Measurements from ENCODE around the gene TMEM31. TPM values are rescaled to one million over a fixed set of nuclear protein-coding genes. Genes with fewer than 3 reads are reported as not detected.

The TMEM31 gene
- total and polyA plus RNA-seq, 9 of the 15 experiments (the other 6 are each of a cell fraction or from before 2014, with no cell fraction given): 0.18 TPM; not detected in 8

DNA sequence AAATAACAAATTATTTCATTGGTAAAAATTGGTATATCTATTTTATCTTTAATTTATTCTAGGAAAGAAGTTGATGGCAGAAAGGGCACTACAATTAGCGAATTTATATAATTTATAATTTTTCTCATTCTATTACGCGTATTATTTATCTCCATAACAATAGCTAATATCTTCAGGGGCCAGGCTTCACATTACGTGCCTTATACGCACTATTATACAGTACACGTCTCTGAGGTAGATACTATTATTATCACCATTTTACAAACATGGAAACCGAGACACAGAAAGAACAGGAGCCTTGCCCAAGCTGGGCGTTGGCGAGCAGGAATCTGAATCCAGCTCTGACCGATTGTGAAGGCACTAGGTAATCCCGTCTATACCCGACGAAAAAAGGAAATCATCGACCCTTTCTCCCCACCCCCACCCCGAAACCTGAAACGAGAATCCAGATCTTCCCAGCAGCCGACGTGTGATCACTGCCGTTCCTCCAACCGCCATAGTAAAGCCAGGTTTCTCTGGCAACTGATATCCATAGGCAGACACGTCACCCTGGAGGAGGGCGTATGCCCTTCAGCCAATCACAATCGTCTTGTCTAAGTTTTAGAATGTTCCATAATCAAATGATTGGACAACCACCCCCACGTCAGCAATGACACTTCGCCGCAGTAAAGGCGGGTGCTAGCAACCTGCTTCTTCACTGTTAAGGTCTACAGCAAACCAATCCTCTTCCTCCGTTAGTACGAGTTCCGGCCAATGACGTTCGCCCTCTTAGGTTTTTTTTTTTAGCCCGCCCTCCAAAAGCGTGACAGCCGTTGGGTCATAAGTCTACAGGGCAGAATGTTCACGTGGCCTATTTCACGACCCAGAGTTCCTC lies 24.3 kb upstream of the TMEM31 start, which contains the start of gene MORF4L2 (continued):
- TF ChIP-seq, protein P1, sequence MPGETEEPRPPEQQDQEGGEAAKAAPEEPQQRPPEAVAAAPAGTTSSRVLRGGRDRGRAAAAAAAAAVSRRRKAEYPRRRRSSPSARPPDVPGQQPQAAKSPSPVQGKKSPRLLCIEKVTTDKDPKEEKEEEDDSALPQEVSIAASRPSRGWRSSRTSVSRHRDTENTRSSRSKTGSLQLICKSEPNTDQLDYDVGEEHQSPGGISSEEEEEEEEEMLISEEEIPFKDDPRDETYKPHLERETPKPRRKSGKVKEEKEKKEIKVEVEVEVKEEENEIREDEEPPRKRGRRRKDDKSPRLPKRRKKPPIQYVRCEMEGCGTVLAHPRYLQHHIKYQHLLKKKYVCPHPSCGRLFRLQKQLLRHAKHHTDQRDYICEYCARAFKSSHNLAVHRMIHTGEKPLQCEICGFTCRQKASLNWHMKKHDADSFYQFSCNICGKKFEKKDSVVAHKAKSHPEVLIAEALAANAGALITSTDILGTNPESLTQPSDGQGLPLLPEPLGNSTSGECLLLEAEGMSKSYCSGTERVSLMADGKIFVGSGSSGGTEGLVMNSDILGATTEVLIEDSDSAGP (CRISPR knock-in tag; IDR thresholded peaks at IDR 0.05): no peak
- TF ChIP-seq SMARCA4 (IDR thresholded peaks at IDR 0.05): no peak
- no peak for TF ChIP-seq RBM14 (IDR thresholded peaks at IDR 0.05; ENCODE audit: borderline replicate concordance, insufficient read depth, low read depth, low read length)
- TF ChIP-seq HSF4 (CRISPR knock-in tag; IDR thresholded peaks at IDR 0.05; ENCODE audit: borderline replicate concordance): no peak
- TF ChIP-seq CREB1 (IDR thresholded peaks at IDR 0.05): peak; percentile 92
- TF ChIP-seq CREB1 (CRISPR knock-in tag; IDR thresholded peaks at IDR 0.05): peak; percentile 89
- TF ChIP-seq NELFE (IDR thresholded peaks at IDR 0.05; ENCODE audit: insufficient read depth, insufficient read length): no peak
- no peak for TF ChIP-seq TFAM (CRISPR knock-in tag; conservative IDR thresholded peaks at IDR 0.05)
- no peak for TF ChIP-seq ADNP (tag; IDR thresholded peaks at IDR 0.05)
- peak; percentile 86 for TF ChIP-seq TAF7 (tag; IDR thresholded peaks at IDR 0.05)
- no peak for TF ChIP-seq ZNF165 (CRISPR knock-in tag; IDR thresholded peaks at IDR 0.05; ENCODE audit: borderline replicate concordance)
- peak; percentile 39; the same call in 1 of the 2 replicates for TF ChIP-seq LCOR (CRISPR knock-in tag; IDR thresholded peaks at IDR 0.05)
- TF ChIP-seq NFRKB (IDR thresholded peaks at IDR 0.05; ENCODE audit: low read depth): peak; percentile 98
- no peak for TF ChIP-seq BMI1 (IDR thresholded peaks at IDR 0.05; ENCODE audit: low read length)
- 0 out of 2 replicates have a peak, but pooled peaks have one; percentile 56 for TF ChIP-seq BRD4 (IDR thresholded peaks at IDR 0.05)
- no peak for TF ChIP-seq JUNB (CRISPR knock-in tag; conservative IDR thresholded peaks at IDR 0.05)
- TF ChIP-seq, protein P2, sequence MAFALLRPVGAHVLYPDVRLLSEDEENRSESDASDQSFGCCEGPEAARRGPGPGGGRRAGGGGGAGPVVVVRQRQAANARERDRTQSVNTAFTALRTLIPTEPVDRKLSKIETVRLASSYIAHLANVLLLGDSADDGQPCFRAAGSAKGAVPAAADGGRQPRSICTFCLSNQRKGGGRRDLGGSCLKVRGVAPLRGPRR (CRISPR knock-in tag; IDR thresholded peaks at IDR 0.05): no peak
- TF ChIP-seq, protein P3, sequence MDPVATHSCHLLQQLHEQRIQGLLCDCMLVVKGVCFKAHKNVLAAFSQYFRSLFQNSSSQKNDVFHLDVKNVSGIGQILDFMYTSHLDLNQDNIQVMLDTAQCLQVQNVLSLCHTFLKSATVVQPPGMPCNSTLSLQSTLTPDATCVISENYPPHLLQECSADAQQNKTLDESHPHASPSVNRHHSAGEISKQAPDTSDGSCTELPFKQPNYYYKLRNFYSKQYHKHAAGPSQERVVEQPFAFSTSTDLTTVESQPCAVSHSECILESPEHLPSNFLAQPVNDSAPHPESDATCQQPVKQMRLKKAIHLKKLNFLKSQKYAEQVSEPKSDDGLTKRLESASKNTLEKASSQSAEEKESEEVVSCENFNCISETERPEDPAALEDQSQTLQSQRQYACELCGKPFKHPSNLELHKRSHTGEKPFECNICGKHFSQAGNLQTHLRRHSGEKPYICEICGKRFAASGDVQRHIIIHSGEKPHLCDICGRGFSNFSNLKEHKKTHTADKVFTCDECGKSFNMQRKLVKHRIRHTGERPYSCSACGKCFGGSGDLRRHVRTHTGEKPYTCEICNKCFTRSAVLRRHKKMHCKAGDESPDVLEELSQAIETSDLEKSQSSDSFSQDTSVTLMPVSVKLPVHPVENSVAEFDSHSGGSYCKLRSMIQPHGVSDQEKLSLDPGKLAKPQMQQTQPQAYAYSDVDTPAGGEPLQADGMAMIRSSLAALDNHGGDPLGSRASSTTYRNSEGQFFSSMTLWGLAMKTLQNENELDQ (CRISPR knock-in tag; IDR thresholded peaks at IDR 0.05; ENCODE audit: borderline replicate concordance): no peak
- TF ChIP-seq ZNF41 (CRISPR knock-in tag; conservative IDR thresholded peaks at IDR 0.05): no peak
- no peak for TF ChIP-seq SAP30 (IDR thresholded peaks at IDR 0.05; ENCODE audit: borderline replicate concordance, insufficient read depth, low read depth, low read length, poor library complexity, severe bottlenecking)
- TF ChIP-seq NFATC3 (IDR thresholded peaks at IDR 0.05): no peak
- TF ChIP-seq BACH1 (tag; IDR thresholded peaks at IDR 0.05): no peak
- TF ChIP-seq ZNF311 (CRISPR knock-in tag; IDR thresholded peaks at IDR 0.05): no peak
- no peak for TF ChIP-seq NR3C1 (CRISPR knock-in tag; IDR thresholded peaks at IDR 0.05)

Data from K562 (cell line).